NCI-H128 (cell line): ENCODE measurements around the gene THAP4.
"Not testable (repeated sequence)": the region's sequence is repeated elsewhere in the genome, so short reads cannot be mapped to it uniquely, and the experiment has no call there.

Experiments used
- DNase-seq: peaks from one replicate; lab custom pipeline; 2025; ENCODE audit not compliant: unreplicated experiment; lab: John Stamatoyannopoulos, UW

THAP4 gene

DNA sequence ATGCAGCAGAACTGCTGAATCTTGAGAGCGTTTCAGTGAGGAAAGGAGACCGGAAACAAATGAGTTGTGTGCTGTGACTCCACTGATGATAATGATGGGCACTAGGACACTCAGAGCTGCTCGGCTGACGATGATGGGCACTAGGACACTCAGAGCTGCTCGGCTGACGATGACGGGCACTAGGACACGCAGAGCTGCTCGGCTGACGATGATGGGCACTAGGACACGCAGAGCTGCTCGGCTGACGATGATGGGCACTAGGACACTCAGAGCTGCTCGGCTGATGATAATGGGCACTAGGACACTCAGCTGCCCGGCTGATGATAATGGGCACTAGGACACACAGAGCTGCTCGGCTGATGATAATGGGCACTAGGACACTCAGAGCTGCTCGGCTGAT lies 47.1 kb downstream of the THAP4 start:
- DNase-seq, result not testable (repeated sequence)

DNA sequence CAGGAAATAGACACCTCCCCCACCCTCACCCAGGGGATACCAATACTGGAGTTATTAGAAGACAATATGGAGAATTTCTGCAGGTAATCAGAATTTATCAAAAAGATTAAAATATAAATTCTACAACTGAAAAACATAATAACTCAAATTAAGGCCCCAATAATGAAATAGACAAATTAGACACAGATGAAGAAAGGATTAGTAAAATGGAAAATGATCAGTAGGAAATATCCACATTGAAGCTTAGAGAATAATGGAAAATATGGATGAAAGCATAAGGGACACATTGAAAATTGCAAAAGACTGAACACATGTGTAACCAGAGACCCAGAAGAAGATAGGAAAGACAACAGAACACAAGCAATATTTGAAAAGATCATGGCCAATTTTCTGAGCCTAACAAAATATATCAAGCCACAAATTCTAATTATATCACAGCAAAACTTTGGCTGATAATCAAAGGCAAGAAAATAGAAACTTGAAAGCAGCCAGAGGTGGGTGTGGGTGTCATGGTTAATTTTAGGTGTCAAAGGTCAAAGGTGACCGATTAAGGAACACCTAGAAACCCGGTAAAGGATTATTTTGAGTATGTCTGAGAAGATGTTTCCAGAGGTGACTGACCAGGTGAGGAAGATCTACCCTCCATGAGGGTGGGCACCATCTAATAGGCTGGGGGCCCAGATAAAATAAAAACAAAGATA lies 50.2 kb downstream of the THAP4 start:
- no peak for DNase-seq

DNA sequence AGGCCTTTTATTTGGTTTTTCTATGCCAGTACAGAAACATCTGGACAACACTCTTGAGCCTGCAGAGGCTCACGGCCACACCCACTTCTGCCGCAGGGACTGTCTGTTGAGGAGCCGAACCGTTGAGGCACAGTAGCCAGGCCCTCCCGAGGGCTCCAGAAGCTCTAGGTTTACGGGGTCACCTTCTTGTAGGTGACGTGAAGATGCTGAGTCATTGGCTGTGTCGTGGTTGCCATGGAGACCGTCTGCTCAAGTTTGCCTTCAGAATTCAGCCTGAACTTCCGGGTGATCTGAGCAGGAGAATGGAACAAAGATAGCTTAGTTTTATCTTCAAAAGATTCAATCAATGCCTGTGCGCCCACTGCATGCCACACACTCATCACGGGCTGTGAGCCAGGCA lies 52.5 kb downstream of the THAP4 start:
- no peak for DNase-seq

DNA sequence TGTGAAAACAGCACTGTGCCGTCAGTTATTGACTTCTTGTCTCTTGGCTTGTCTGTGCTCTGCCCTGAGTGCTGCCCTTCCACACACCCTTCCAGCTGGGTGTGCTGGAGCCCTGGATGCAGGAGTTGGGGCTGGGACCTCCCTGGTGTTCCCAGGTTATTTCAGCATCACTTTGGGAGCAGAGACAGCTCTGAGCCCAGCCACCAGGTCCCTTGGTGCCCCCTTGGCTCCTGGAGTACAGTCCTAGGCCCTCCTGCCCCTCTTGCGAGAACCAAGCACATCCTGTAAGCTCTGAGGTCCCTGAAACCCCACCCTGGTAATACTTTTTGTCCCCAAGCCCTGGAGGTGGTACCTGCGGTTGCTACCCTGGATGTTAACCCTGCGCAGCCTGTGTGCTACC lies 54.2 kb downstream of the THAP4 start:
- no peak for DNase-seq

DNA sequence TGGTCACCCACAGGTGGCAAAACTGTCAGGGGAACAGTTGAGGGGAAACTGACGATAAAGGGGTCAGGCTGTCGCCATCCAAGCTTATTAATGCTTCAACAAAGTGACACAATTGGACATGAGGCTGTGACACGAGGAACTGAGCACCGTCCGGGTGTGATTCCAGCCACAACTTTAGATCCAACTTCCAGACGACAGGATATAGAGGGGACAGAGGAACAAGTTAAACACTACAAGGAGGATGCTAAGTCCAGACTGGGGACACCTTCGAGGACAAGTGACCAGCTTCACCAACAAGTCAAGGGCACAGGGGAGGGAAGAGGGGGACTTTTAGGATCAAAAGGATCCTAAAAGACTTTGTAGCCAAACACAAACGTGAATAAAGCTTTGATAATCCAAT lies 54.6 kb downstream of the THAP4 start:
- no peak for DNase-seq

DNA sequence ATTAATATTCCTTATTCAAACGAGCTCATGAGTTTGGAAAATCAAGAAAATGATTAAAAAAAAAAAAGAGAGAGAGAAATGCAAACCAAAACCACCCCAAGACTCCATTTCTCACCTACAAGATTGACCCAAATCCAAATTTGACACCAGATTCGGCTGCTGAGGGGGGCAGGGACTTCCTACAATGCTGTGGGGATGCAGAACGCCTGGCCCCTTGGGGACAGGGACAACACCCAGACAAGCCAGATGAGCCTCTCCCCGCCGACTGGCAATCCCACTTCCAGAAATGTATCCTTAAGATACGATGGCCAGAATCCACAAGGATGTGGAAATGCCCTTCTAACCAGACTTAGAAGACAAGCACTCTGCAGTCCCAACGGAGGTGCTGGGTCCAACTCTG lies 57.7 kb downstream of the THAP4 start:
- DNase-seq, result no peak

DNA sequence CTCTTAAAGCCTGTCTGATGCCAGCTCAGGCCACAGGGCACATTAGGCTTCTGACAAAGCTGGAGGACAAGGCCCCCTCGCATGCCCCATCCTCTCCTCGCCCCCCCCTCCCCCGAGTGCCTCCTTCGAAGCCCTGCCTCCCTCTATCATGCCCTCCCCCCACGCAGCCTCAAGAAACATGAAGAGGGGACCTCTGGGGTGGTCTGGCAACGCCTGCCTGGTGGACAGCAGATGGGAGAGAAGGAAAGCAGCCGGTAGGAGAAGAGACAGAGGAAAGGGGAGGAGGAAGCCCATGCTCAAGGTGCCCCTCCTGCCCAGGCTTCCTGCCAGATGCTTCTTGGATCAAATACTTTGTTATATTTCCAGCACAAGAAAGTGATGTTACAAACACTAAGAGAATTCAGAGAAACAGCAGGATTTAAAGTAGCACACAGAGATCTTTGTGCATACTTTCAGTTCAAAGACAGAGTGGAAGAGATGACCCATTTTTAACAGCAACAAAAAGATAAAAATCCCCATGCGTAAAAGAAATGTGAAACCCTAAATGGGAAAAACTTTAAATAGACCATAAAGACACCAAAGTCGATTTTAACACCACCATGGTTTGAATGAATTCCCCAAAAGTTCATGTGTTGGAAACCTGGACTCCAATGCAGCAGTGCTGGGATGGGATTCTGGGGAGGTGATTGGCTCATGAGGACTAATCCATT lies 59.4 kb downstream of the THAP4 start:
- DNase-seq, result no peak

DNA sequence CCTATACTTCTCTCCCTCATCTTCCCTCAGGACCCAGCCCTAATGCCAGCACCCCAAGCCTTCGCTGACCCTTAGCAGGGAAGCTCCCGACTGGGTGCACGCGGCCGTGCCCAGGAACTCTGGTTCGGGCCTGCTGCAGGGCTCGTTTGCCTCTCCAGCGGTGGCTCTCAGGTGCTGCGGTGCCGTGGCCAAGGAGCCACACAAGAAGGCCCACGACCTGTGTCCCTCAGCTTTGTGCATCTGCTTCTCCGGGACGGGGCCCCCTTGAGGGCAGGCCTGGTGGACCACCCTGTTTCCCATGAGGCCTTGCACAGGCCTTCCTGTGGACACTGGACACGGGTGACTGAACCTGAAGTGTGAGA lies 60.7 kb downstream of the THAP4 start:
- no peak for DNase-seq

DNA sequence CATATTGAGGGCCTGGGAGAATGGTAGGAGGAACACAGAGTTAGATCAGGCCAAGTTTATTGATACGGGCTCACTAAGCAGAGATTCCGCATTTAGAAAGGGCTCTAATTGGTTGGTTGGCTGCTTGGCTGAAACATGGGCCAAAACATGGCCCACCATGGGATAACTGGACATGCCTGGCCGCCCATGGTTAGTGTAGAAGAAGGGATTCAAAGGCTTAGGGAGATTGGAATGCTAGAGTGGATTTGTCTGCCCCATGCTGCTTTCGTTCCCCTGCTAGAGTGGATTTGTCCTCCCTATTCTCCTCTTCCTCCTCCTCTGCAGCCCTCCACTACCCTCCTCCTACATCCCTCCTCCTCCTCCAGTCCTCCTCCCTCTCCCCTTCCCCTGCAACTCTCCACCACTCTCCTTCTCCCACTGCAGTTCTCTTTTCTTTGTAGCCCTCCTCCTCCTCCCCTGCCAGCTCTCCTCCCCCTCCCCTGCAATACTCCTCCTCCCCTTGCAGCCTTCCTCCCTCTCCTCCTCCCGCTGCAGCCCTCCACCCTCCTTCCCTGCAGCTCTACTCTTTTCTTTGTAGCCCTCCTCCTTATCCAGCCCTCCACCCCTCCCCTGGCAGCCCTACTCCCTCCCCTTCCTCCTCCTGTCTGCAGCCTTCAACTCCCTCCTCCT lies 61.2 kb downstream of the THAP4 start:
- no peak for DNase-seq

DNA sequence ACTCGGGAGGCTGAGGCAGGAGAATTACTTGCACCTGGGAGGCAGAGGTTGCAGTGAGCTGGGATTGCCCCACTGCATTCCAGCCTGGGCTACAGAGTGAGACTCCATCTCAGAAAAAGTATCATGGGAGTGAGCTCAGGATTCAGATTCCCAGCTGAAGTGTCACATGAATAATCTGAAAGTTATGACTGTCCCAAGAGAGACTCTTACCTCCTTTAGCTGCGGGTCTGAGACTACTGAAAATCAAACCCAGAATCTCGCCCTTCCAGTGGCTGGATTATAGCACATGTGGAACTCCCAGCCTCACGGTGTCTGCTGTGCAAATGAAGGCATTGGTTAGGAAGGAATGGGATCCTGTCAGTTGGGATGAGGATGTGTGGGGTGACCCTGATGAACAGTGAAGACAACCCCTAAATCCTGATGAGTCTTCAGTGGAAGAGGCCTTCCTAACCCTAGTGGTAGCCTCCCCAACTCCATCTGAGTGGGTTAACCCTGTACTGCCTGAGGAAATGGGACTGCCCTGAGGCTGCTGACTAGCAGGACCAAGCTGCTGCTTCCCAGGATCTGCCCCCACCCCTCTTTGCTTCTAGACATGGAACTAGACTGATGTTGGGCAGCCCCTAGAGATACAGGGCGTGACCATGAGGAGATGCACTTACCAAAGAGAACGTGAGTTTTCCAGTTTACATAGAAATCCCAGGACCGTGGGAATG lies 61.9 kb downstream of the THAP4 start:
- no peak for DNase-seq

DNA sequence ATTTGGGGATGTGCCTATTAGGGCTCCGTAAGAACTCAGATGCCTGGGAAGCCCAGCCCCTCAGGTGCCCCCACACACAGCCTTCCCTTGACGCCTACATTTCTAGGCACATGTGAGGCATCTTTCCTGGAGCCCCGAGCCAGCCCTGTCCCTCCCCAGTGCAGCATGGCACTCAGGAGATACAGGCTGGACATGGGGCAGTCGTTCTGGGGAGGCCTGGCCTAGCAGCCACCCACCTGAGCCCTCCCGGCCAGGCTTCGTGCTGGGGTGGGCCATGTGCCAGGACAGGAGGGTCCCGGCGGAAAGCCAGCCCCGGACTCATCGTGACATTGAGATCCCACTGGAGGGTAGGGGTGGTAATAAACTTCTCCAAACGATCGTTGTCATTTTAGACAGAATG lies 63.2 kb downstream of the THAP4 start:
- no peak for DNase-seq

DNA sequence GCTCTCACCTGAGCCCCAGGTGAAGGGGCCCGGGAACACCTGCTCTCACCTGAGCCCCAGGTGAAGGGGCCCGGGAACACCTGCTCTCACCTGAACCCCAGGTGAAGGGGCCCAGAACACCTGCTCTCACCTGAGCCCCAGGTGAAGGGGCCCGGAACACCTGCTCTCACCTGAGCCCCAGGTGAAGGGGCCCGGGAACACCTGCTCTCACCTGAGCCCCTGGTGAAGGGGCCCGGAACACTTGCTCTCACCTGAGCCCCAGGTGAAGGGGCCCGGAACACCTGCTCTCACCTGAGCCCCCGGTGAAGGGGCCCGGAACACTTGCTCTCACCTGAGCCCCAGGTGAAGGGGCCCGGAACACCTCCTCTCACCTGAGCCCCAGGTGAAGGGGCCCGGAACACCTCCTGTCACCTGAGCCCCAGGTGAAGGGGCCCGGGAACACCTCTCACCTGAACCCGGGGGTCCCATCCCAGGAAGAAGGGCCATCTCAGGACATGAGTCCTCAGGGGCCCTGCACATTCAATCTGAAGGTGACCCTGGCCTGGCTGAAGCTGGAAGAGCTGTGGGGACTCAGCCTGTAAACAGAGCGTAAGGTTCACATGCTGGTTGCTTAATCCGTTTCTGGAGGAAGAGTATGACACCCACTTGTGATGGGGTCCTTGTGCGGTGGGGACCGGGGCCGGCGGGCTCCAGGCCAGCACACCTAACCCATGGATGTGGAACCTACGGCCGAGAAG lies 63.9 kb downstream of the THAP4 start:
- not testable (repeated sequence) for DNase-seq

DNA sequence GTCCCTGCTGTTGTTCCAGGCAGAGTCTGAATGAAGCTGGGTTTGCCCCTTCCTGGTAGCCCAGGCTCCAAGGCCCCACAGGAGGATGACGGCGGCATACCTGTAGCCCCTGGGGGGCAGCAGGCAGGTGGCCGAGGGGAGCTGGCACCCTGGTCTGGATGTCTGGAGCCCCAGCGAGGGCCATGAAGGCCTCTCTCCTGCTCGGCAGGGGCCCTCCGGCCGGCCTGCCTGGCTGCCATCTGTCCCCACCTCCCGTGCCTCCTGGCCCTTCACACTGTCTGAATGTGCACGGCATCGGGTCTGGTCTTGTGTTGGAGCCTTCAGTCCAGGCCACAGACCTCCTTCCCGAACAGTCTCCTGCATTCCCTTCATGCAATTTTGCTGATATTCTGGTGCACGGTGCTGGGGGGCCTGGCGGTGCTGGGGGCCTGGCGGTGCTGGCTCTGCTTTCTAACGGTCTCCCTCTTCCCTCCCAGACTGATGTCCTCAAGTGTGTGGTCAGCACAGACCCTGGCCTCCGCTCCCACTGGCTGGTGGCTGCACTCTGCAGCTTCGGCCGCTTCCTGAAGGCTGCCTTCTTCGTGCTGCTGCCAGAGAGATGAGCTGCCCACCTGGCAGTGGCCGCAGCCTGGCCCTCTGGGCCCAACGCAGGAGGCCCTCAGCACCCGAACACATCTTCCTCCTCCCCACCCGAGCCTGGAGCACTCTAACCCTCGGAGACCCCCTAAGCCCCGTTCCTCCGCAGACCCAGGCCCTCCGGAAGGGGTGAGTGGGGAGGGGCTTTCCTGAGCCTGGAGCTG lies 64.9 kb downstream of the THAP4 start:
- no peak for DNase-seq

DNA sequence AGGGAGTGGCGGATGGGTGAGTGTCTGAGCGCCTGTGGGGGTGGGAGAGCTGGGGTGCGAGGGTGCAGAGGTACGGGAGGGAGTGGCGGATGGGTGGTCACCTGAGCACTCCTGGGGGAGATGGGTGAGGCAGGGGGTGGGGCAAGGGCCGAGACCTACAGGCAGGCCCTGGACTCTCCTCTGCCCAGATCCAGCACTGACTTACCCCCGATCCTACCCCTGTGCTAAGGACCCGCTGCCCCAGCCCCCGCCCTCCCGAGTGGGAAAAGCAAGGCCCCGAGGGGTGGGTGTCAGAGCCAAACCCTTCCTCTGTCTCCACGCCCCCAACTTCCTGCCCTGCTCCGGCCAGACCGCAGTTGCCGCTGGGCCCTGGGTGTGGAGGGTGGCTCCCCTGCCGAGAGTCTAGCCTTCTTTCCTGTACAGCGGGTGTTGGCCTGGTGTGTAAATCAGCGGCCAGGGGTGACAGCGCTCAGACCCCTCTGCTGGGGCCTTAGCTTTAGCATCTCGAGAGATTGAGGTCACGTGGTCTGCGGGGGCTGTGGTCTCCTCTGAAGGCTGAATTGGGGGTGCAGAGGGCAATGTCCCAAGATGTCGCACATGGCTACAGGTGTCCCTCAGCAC lies 65.9 kb downstream of the THAP4 start:
- no peak for DNase-seq

DNA sequence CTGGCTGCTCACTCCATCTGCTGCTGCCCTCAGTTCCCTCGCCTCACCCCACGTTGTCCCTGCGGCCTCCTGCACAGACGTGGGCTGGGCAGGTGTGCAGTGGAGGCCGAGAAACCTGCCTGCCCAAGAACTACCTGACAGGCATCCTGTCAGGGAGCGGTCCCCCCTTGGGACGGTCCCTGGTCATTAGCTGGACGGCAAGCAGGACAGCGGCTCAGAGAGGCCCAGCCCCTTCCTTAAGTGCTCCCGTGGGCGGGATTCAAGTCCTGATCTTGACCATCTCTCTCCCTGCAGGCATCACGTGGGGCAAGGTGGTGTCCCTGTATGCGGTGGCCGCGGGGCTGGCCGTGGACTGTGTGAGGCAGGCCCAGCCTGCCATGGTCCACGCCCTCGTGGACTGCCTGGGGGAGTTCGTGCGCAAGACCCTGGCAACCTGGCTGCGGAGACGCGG lies 67.1 kb downstream of the THAP4 start:
- DNase-seq, result no peak

DNA sequence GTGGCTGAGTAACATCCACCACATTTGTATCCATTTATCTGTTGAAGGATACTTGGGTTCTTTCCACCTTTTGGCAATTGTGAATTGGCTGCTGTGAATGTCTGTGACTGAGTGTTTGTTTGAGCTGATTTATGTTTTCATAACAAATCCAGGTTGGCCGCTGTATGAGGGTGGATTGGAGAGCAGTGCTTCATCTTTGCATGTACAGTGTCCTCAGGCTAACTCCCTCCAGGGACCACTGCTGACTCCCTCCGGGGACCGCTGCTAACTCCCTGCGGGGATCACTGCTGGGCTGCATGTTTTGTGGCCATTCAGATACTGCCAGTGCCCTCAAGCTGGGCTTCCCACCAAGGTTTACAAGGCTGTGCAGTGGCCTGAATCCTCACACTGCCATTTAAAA lies 68.2 kb downstream of the THAP4 start:
- no peak for DNase-seq

DNA sequence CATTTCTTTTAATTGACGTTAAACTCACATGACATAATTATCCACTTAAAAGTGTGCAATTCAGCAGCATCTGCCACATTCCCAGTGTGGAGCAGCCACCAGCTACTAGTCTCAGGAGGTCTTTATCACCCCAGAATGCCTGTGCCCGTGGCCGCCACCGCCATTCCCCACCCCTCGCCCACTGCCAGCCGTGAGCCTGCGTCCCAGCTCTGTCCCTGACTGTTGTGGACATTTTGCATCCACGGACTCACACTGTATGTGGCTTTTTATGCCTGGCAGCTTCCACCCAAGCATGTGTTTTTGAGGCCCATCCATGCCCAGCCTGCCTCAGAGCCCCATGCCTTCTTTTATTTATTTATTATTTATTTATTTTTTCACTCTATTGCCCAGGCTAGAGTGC lies 69.2 kb downstream of the THAP4 start:
- DNase-seq, result no peak

DNA sequence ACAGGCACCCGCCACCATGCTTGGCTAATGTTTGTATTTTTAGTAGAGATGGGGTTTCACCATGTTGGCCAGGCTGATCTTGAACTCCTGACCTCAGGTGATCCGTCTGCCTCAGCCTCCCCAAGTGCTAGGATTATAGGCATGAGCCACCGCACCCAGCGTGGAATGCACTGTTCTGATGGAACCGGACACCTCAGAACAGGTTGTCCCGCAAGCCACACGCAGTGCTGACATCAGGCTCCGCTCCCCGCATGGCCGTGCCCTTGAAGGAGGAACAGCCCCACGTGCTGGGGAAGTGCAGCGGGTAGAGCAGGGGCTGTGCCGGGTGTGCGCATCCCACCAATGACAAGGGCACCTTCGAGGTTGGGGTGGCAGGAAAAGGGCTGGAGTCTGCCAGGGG lies 69.7 kb downstream of the THAP4 start:
- DNase-seq, result not testable (repeated sequence)

DNA sequence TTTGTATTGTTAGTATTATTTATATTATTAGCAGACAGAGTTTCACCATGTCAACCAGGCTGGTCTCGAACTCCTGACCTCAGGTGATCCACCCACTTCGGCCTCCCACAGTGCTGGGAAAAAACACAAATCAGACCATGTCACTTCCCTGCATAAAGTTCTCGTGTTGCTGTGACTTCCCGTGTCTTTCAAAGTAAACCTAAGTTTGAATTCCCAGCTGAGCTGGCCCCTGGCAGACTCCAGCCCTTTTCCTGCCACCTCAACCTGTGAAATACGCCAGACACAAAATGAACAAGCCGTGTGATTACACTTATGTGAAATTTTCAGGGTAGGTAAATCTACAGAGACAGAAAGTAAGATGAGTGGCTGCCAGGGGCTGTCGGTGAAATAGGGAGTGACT lies 70.5 kb downstream of the THAP4 start:
- no peak for DNase-seq

DNA sequence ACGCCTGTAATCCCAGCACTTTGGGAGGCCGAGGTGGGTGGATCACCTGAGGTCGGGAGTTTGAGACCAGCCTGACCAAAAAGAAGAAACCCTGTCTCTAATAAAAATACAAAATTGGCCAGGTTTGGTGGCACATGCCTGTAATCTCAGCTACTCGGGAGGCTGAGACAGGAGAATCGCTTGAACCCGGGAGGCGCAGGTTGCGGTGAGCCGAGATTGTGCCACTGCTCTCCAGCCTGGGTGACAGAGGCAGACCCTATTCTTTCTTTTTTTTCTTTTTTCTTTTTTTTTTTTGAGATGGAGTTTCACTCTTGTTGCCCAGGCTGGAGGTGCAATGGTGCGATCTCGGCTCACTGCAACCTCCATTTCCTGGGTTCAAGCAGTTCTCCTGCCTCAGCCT lies 70.9 kb downstream of the THAP4 start:
- not testable (repeated sequence) for DNase-seq
